Bronchial epithelial cell (primary cell): ENCODE results near the gene RNF152. TPM values are rescaled to one million over a fixed set of nuclear protein-coding genes. Genes with fewer than 3 reads are reported as not detected.

Experiments
- DNase-seq: peaks from one replicate; pipeline ENCODE4 v3.0.0-alpha.2; 2010; ENCODE audit warnings: low read depth
- FAIRE-seq: peaks from 2 replicates; lab custom pipeline; 2011; peaks lifted over from hg19 to GRCh38; lab: Jason Lieb, UNC
- H3K27me3 ChIP-seq: 2 replicates; pipeline ENCODE4 v1.5.1; 2011; ENCODE audit warnings: low read length; ENCODE audit not compliant: control insufficient read depth, insufficient read depth
- H3K36me3 ChIP-seq: 2 replicates; pipeline ENCODE4 v1.5.1; 2011; ENCODE audit warnings: low read length; ENCODE audit not compliant: control insufficient read depth, insufficient read depth
- H3K4me3 ChIP-seq: 2 replicates; pipeline ENCODE4 v1.5.1; 2011; ENCODE audit warnings: mild to moderate bottlenecking, low read depth, low read length, control low read depth
- total RNA-seq: library from RNA; depleted of rRNA; stranded (reverse); fragments of >200 nt; gene quantifications from 2 replicates; pipeline ENCODE4 v1.2.1, GENCODE V29; 2014
- TF ChIP-seq, protein P1 (sequence below): IDR thresholded peaks from 2 replicates; pipeline ENCODE4 v1.5.1; 2011; ENCODE audit warnings: mild to moderate bottlenecking, moderate library complexity, low read length, control low read depth, inconsistent platforms; ENCODE audit not compliant: insufficient read depth, severe bottlenecking

The RNF152 gene
- total RNA-seq, 1 donor from 2014 or later, result 31.9 TPM

GRCh38 chr18:61917818-61918217 is 25.0 kb upstream of the RNF152 start:
- DNase-seq (no peak), FAIRE-seq (no peak)
- Histone ChIP-seq H3K36me3 (no peaks in the 10 kb centered on the region), H3K27me3 (no peaks in the 10 kb centered on the region), H3K4me3 (no peak overlapping the region)
- TF ChIP-seq, protein P1, sequence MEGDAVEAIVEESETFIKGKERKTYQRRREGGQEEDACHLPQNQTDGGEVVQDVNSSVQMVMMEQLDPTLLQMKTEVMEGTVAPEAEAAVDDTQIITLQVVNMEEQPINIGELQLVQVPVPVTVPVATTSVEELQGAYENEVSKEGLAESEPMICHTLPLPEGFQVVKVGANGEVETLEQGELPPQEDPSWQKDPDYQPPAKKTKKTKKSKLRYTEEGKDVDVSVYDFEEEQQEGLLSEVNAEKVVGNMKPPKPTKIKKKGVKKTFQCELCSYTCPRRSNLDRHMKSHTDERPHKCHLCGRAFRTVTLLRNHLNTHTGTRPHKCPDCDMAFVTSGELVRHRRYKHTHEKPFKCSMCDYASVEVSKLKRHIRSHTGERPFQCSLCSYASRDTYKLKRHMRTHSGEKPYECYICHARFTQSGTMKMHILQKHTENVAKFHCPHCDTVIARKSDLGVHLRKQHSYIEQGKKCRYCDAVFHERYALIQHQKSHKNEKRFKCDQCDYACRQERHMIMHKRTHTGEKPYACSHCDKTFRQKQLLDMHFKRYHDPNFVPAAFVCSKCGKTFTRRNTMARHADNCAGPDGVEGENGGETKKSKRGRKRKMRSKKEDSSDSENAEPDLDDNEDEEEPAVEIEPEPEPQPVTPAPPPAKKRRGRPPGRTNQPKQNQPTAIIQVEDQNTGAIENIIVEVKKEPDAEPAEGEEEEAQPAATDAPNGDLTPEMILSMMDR, result no peak

DNA sequence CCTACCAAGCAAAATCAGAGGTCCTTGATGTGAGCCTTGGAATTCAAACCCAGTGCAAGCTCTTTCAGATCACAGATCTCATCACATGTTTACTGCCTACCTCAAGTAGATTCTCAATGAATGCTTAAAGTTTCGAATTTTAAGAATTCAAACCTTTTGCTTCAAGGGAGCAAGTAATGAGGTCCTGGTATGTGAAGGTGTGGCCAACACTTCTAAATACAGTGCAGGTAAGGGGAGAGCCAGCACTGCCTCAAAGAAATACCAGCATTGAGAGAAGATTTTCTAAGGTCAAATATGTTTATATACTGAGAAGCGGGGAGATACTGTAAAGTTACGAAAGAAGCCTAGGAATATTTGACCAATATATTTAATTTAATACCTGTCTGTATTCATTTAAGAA is 19.7 kb upstream of the RNF152 start:
- TF ChIP-seq, protein P1, result no peak
- no peaks in the 10 kb centered on the region for H3K36me3 ChIP-seq
- FAIRE-seq (no peak), DNase-seq (no peak)
- no peaks in the 10 kb centered on the region for H3K27me3 ChIP-seq
- H3K4me3 ChIP-seq, result no peak overlapping the region

- peak; percentile 40 for FAIRE-seq
Measured at GRCh38 chr18:61910101-61910500, 17.3 kb upstream of the RNF152 start.

DNA sequence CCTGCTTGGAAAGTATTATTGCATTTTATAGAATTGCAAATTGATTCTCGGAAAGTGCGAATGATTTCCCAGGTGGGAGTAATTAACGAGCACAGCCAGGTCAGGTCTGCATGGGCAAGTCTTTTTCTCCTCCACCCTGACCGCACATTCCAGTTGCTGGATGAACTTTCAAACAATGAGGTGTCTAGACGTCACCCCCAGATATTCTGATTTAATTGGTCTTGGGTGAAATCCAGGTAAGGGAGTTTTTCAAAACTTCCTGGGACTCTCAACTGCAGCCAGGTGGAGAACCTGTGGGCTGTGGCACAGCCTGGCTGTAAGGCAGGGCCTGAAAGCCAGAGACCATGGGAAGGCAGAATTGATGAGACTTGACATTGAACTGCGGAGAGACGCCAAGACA is 15.9 kb upstream of the RNF152 start:
- DNase-seq (no peak), FAIRE-seq (no peak)

More at GRCh38 chr18:61910101-61910500, 17.3 kb upstream of the RNF152 start:
- DNase-seq, result no peak
- TF ChIP-seq, protein P1, result no peak
- Histone ChIP-seq H3K27me3 (no peaks in the 10 kb centered on the region), H3K4me3 (no peak overlapping the region), H3K36me3 (no peaks in the 10 kb centered on the region)

DNA sequence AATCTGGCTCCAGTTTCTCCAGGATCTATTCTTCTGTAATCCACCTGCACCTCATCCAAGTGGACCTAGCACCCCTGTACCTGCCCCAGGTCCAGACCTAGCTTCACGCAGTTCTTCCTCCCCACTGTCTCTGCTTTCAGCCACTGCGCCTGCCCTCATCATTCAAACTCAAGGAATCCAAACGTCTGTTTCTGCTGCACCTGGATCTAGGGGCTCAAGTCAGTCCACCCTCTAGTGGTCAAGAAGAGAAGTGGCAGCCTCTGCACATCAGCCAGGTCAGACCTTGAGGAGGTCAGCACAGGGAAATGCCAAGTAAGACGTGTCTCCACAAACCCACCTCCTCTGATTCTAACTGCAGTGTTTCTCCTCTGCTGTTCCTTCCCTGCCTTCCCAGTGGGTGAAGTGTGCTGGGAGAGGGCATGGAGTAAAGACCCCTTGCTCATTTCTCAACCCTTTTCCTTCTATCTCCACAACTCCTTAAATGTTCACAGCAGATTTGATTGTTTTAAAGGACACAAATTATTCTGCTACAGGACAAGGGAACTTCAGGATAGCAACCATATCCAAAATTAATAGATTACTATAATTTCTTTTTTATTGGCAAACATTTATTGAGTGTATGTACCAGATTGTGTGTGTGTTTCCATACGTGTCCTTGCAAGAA is 8.6 kb upstream of the RNF152 start:
- TF ChIP-seq, protein P1, result peak; percentile 97
- no peak overlapping the region for H3K4me3 ChIP-seq
- no peaks in the 10 kb centered on the region for H3K36me3 ChIP-seq
- H3K27me3 ChIP-seq, result no peaks in the 10 kb centered on the region
- FAIRE-seq (no peak), DNase-seq (peak; percentile 71)

More for the DNA sequence above, 15.9 kb upstream of the RNF152 start:
- no peaks in the 10 kb centered on the region for H3K36me3 ChIP-seq
- H3K4me3 ChIP-seq, result no peak overlapping the region
- TF ChIP-seq, protein P1, result no peak
- no peaks in the 10 kb centered on the region for H3K27me3 ChIP-seq
